K562 (cell line): ENCODE measurements around the gene B3GLCT. TPM values are rescaled to one million over a fixed set of nuclear protein-coding genes. Genes with fewer than 3 reads are reported as not detected.

Experiments used
- ATAC-seq: fragments of 200-7000 bp; cut with Tn5 transposase; 3 replicates; pipeline ENCODE4 v1.9.1; 2020; ENCODE audit warnings: moderate library complexity
- BruUV-seq: library from RNA; stranded (reverse); fragments of 400-500 nt; replicated peaks from 2 replicates; lab custom pipeline; 2021; lab: Mats Ljungman, UMichigan
- CTCF ChIA-PET: fragments of 300-600 bp; formaldehyde crosslinking; extraction: SDS; loops from one replicate; lab custom pipeline; 2021; ENCODE audit warnings: low intra/inter-chr PET ratio; lab: Yijun Ruan, JAX
- POLR2A ChIA-PET: fragments of 300-600, 350-650 bp; sonication (Branson Sonifier 250); formaldehyde crosslinking; extraction: SDS; loops from one replicate; lab custom pipeline; 2021; ENCODE audit warnings: antibody characterized with exemption, inconsistent platforms; lab: Yijun Ruan, JAX
- DNase-seq, 4 experiments: peaks; one replicate each; pipeline versions ENCODE4 v3.0.0 to v3.0.0-alpha.2; 2011 to 2018; ENCODE audit warnings: low spot score in 3 of 4, mixed read lengths in 3 of 4; ENCODE audit errors: extremely low read depth in 1 of 4
- FAIRE-seq: peaks from 2 replicates; lab custom pipeline; 2011; peaks lifted over from hg19 to GRCh38; lab: Jason Lieb, UNC
- H2AFZ ChIP-seq: 2 replicates; pipeline ENCODE4 v1.6.0; 2011; ENCODE audit warnings: low read depth, low read length, control low read depth, inconsistent platforms
- H3K27ac ChIP-seq: fragments of 200-600 bp; 3 replicates; pipeline ENCODE4 v1.8.0; 2011; ENCODE audit warnings: low read depth, mild to moderate bottlenecking, control low read depth, inconsistent platforms, low read length, moderate library complexity, mixed read lengths; ENCODE audit errors: extremely low read depth
- H3K27me3 ChIP-seq, 2 experiments: fragments of 300-600 bp in 1 of 2; 2 replicates in 1 of 2; 3 replicates in 1 of 2; pipeline versions ENCODE4 v1.6.0 to v1.8.0; 2011; ENCODE audit warnings: inconsistent platforms in 2 of 2, low read length in 2 of 2, mild to moderate bottlenecking in 1 of 2, mixed read lengths in 1 of 2, moderate library complexity in 1 of 2; ENCODE audit not compliant: control insufficient read depth in 2 of 2, insufficient read depth in 2 of 2
- H3K36me3 ChIP-seq: fragments of 300-600 bp; 3 replicates; pipeline ENCODE4 v1.8.0; 2011; ENCODE audit warnings: mild to moderate bottlenecking, low read length, inconsistent platforms; ENCODE audit not compliant: control insufficient read depth, insufficient read depth
- H3K4me1 ChIP-seq, 2 experiments: fragments of 200-600 bp in 1 of 2; replicated peaks in 1 of 2; 2 replicates in 1 of 2; 3 replicates in 1 of 2; pipeline versions ENCODE4 v1.5.1 to v1.8.0; 2011; ENCODE audit warnings: inconsistent platforms in 2 of 2, low read length in 2 of 2, mild to moderate bottlenecking in 1 of 2, mixed read lengths in 1 of 2, moderate library complexity in 1 of 2; ENCODE audit not compliant: control insufficient read depth in 2 of 2, insufficient read depth in 2 of 2
- H3K4me2 ChIP-seq: 2 replicates; pipeline ENCODE4 v1.6.1; 2011; ENCODE audit warnings: low read length, control low read depth, inconsistent platforms, mixed read lengths; ENCODE audit not compliant: insufficient read depth
- H3K4me3 ChIP-seq: fragments of 200-600 bp; sonication (generic), shearing (Covaris generic); 2 replicates; pipeline ENCODE4 v1.5.1; 2016; ENCODE audit warnings: control low read depth, inconsistent platforms
- H3K79me2 ChIP-seq: fragments of 200-600 bp; 3 replicates; pipeline ENCODE4 v1.8.0; 2011; ENCODE audit warnings: low read length, inconsistent platforms; ENCODE audit not compliant: control insufficient read depth, insufficient read depth
- H3K9ac ChIP-seq, 2 experiments: 2 replicates each; pipeline versions ENCODE4 v1.6.0 to v1.6.1; 2011; ENCODE audit warnings: low read depth in 2 of 2, low read length in 2 of 2, control low read depth in 1 of 2, inconsistent platforms in 1 of 2, mild to moderate bottlenecking in 1 of 2, mixed read lengths in 1 of 2; ENCODE audit not compliant: insufficient read depth in 1 of 2
- H3K9me1 ChIP-seq: one replicate; pipeline ENCODE4 v1.6.0; 2011; ENCODE audit warnings: inconsistent platforms, mild to moderate bottlenecking, low read length, moderate library complexity; ENCODE audit not compliant: control insufficient read depth, insufficient read depth
- H3K9me3 ChIP-seq: replicated peaks from 2 replicates; pipeline ENCODE4 v1.5.1; 2011; ENCODE audit warnings: low read depth, low read length, inconsistent platforms; ENCODE audit not compliant: control insufficient read depth, insufficient read depth
- H4K20me1 ChIP-seq: replicated peaks from 2 replicates; pipeline ENCODE4 v1.6.1; 2011; ENCODE audit warnings: low read length, inconsistent platforms, mixed read lengths; ENCODE audit not compliant: control insufficient read depth, insufficient read depth
- NR2C1 ChIP-seq, 2 experiments: fragments of 450-650 bp; IDR thresholded peaks; 2 replicates each; pipeline ENCODE4 v1.6.1; 2017; ENCODE audit warnings: mild to moderate bottlenecking in 2 of 2, antibody characterized with exemption in 1 of 2, inconsistent platforms in 1 of 2, missing compliant biosample characterization in 1 of 2, missing genetic modification characterization in 1 of 2
- SIN3A ChIP-seq, 2 experiments: fragments of 150-350 bp in 1 of 2; IDR thresholded peaks; 2 replicates each; pipeline ENCODE4 v1.6.1; 2011 to 2016; ENCODE audit warnings: borderline replicate concordance in 2 of 2, low read depth in 2 of 2, low read length in 2 of 2, mild to moderate bottlenecking in 2 of 2, moderate library complexity in 2 of 2; ENCODE audit not compliant: control insufficient read depth in 1 of 2
- ZNF124 ChIP-seq: sonication (generic); formaldehyde crosslinking; IDR thresholded peaks from 2 replicates; pipeline ENCODE4 v1.8.1; 2022; ENCODE audit warnings: missing genetic modification reagents
- WGBS: fragments of 100-300 bp; shearing (Covaris generic); methylation state at CpG from one replicate; pipeline ENCODE4 v1.1.6; 2016; ENCODE audit warnings: low coverage, mixed read lengths; ENCODE audit not compliant: insufficient coverage; ENCODE audit errors: missing lambda C conversion rate; 5-methylcytosine and 5-hydroxymethylcytosine counted together
- in situ Hi-C: fragments of 300-500 bp; cut with MboI; formaldehyde crosslinking; loops from 4 replicates; pipeline ENCODE4 v1.15.0; 2018; ENCODE audit warnings: inconsistent platforms, mixed read lengths
- intact Hi-C: fragments of 100-400 bp; cut with micrococcal nuclease; formaldehyde crosslinking; loops from 2 replicates; pipeline ENCODE4 v1.14.2; 2022
- polyA plus RNA-seq, 8 experiments: library from polyadenylated mRNA; depleted of rRNA in 4 of 8; stranded (reverse) in 5 of 8; unstranded in 3 of 8; fragments of >200 nt; fragmentation: Nextera tagmentation in 2 of 8; fragmentation: Illumina TruSeq in 1 of 8; extraction: Ambion mirVana in 2 of 8; extraction: Trizol in 1 of 8; gene quantifications; 2 replicates each; pipeline versions ENCODE4 v1.2.1 to v1.2.3, GENCODE V29; 2011 to 2014; ENCODE audit warnings: inconsistent platforms in 1 of 8, missing spikeins in 1 of 8
- total RNA-seq, 7 experiments: library from RNA; depleted of rRNA in 6 of 7; stranded (reverse); fragments of >200 nt in 6 of 7; fragmentation: Illumina TruSeq in 2 of 7; extraction: Trizol in 2 of 7; gene quantifications; 2 replicates each; pipeline versions ENCODE4 v1.2.1 to v1.2.3, GENCODE V29; 2011 to 2021; ENCODE audit warnings: low replicate concordance in 1 of 7
- TF ChIP-seq, protein P1 (sequence below), 2 experiments: fragments of 450-650 bp; conservative IDR thresholded peaks; 2 replicates each; pipeline ENCODE4 v1.6.1; 2017; ENCODE audit warnings: mild to moderate bottlenecking in 2 of 2, moderate library complexity in 2 of 2

The B3GLCT gene
- total and polyA plus RNA-seq, 9 of the 15 experiments (the other 6 are each of a cell fraction or from before 2014, with no cell fraction given): 1.1 to 5.1 (median 2.9) TPM

- BruUV-seq: no TSS peak
- ChIA-PET POLR2A (no interaction called here), CTCF (no interaction called here)
- Histone ChIP-seq H3K4me2 (no peak overlapping the region), H3K9ac (no peak overlapping the region), H3K9me3 (no peaks in the 10 kb centered on the region), H3K27me3 (peaks cover 0 to 4% of the 10 kb centered on the region in 2 experiments; a peak in 1 of 5 replicates), H3K27ac (no peak overlapping the region), H4K20me1 (no peaks in the 10 kb centered on the region), H3K4me3 (no peak overlapping the region), H3K79me2 (no peaks in the 10 kb centered on the region), H2AFZ (no peak overlapping the region)
- DNase-seq (peak in 1 of 4 experiments; percentile 5), FAIRE-seq (no peak), ATAC-seq (no peak)
- WGBS: 0% methylated on average over 3 of the region's 3 CpGs
- in situ Hi-C loops: no loop called here
- TF ChIP-seq, protein P1, sequence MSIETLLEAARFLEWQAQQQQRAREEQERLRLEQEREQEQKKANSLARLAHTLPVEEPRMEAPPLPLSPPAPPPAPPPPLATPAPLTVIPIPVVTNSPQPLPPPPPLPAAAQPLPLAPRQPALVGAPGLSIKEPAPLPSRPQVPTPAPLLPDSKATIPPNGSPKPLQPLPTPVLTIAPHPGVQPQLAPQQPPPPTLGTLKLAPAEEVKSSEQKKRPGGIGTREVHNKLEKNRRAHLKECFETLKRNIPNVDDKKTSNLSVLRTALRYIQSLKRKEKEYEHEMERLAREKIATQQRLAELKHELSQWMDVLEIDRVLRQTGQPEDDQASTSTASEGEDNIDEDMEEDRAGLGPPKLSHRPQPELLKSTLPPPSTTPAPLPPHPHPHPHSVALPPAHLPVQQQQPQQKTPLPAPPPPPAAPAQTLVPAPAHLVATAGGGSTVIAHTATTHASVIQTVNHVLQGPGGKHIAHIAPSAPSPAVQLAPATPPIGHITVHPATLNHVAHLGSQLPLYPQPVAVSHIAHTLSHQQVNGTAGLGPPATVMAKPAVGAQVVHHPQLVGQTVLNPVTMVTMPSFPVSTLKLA (conservative IDR thresholded peaks at IDR 0.05): no peak
- TF ChIP-seq ZNF124: no peak
- TF ChIP-seq NR2C1 (IDR thresholded peaks at IDR 0.05): peak; percentile 38; the same call in 1 of the 2 replicates
- TF ChIP-seq NR2C1 (tag; IDR thresholded peaks at IDR 0.05): no peak
- no peak for TF ChIP-seq SIN3A (IDR thresholded peaks at IDR 0.05; ENCODE audit: borderline replicate concordance in 2 of 2, control insufficient read depth in 1 of 2, low read depth in 2 of 2, low read length in 2 of 2)
- TF ChIP-seq, all 486 proteins: peak for 1
- intact Hi-C loops: no loop called here
- no peaks in the 10 kb centered on the region for H3K4me1 ChIP-seq
- no peaks in the 10 kb centered on the region for H3K36me3 ChIP-seq
- H3K9me1 ChIP-seq: no peaks in the 10 kb centered on the region
Observed at GRCh38 chr13:31374682-31375081, 174.9 kb downstream of the B3GLCT start.
